HCT116 (cell line): Measurements from ENCODE around the gene SH3TC2. TPM values are rescaled to one million over a fixed set of nuclear protein-coding genes. Genes with fewer than 3 reads are reported as not detected.

Experiments
- ATAC-seq: fragments of 200-7000 bp; cut with Tn5 transposase; 2 replicates; pipeline ENCODE4 v1.9.1; 2020; ENCODE audit warnings: mild to moderate bottlenecking, moderate library complexity
- BruUV-seq: library from RNA; stranded (reverse); fragments of 400-500 nt; replicated peaks from 2 replicates; lab custom pipeline; 2021; lab: Mats Ljungman, UMichigan
- CTCF ChIA-PET: fragments of 300-600 bp; sonication (Branson Sonifier 250); formaldehyde crosslinking; loops from one replicate; lab custom pipeline; 2021; ENCODE audit warnings: antibody characterized with exemption; lab: Charles Lee
- POLR2A ChIA-PET: fragments of 300-600, 350-600 bp; sonication (Branson Sonifier 250); formaldehyde crosslinking; loops from one replicate; lab custom pipeline; 2021; ENCODE audit warnings: antibody characterized with exemption; lab: Charles Lee
- RAD21 ChIA-PET, 2 experiments: fragments of 300-600 bp; sonication (Branson Sonifier 250); formaldehyde crosslinking; loops; one replicate each; lab custom pipeline; 2023; ENCODE audit warnings: low total read pairs in 2 of 2; ENCODE audit not compliant: uncharacterized antibody in 2 of 2, unreplicated experiment in 2 of 2, low non-redundant PET in 1 of 2; lab: Charles Lee
- DNase-seq: peaks from one replicate; pipeline ENCODE4 v3.0.0-alpha.2; 2010; ENCODE audit warnings: low read depth, low spot score
- H2AFZ ChIP-seq: fragments of 200-600 bp; shearing (Covaris generic), sonication (generic); 2 replicates; pipeline ENCODE4 v1.6.1; 2017; ENCODE audit warnings: low read depth, mixed run types, mixed read lengths, antibody characterized with exemption, low read length; ENCODE audit not compliant: poor library complexity, severe bottlenecking
- H3K27ac ChIP-seq: 2 replicates; pipeline ENCODE4 v1.5.1; 2012; ENCODE audit warnings: low read depth, low read length
- H3K27me3 ChIP-seq: fragments of 200-600 bp; sonication (generic); 2 replicates; pipeline ENCODE4 v1.6.1; 2016; ENCODE audit warnings: mixed run types, low read length, mixed read lengths; ENCODE audit not compliant: insufficient read depth
- H3K36me3 ChIP-seq, 2 experiments: fragments of 200-500 bp in 1 of 2; fragments of 200-600 bp in 1 of 2; sonication (Bioruptor generic) in 1 of 2; sonication (generic) in 1 of 2; 2 replicates each; pipeline versions ENCODE4 v1.5.1 to v1.6.1; 2014 to 2016; ENCODE audit warnings: low read length in 2 of 2, inconsistent platforms in 1 of 2, mixed read lengths in 1 of 2, mixed run types in 1 of 2; ENCODE audit not compliant: insufficient read depth in 2 of 2, control insufficient read depth in 1 of 2
- H3K4me1 ChIP-seq, 2 experiments: fragments of 200-600 bp in 1 of 2; sonication (generic) in 1 of 2; 2 replicates each; pipeline versions ENCODE4 v1.5.1 to v1.6.1; 2012 to 2017; ENCODE audit warnings: low read length in 2 of 2, inconsistent platforms in 1 of 2, mild to moderate bottlenecking in 1 of 2, mixed read lengths in 1 of 2, mixed run types in 1 of 2, moderate library complexity in 1 of 2; ENCODE audit not compliant: insufficient read depth in 2 of 2, control insufficient read depth in 1 of 2
- H3K4me2 ChIP-seq: fragments of 200-600 bp; sonication (generic); 2 replicates; pipeline ENCODE4 v1.6.1; 2017; ENCODE audit warnings: mixed run types, low read length, mixed read lengths
- H3K4me3 ChIP-seq, 2 experiments: fragments of 200-600 bp in 1 of 2; sonication (generic) in 1 of 2; replicated peaks in 1 of 2; 2 replicates each; pipeline ENCODE4 v1.5.1; 2011 to 2016; ENCODE audit warnings: low read length in 2 of 2, control low read depth in 1 of 2, low read depth in 1 of 2, mild to moderate bottlenecking in 1 of 2, mixed read lengths in 1 of 2, mixed run types in 1 of 2
- H3K79me2 ChIP-seq: fragments of 200-600 bp; sonication (generic); 2 replicates; pipeline ENCODE4 v1.6.1; 2017; ENCODE audit warnings: mild to moderate bottlenecking, mixed run types, low read length, moderate library complexity, mixed read lengths; ENCODE audit not compliant: insufficient read depth
- H3K9ac ChIP-seq: fragments of 200-600 bp; sonication (generic); 2 replicates; pipeline ENCODE4 v1.6.1; 2016; ENCODE audit warnings: low read length, mixed read lengths
- H3K9me2 ChIP-seq: fragments of 200-600 bp; sonication (generic), shearing (Covaris generic); 2 replicates; pipeline ENCODE4 v1.6.1; 2017; ENCODE audit warnings: mixed run types, mild to moderate bottlenecking, moderate library complexity; ENCODE audit not compliant: insufficient read depth
- H3K9me3 ChIP-seq, 2 experiments: fragments of 200-500 bp in 1 of 2; fragments of 200-600 bp in 1 of 2; sonication (Bioruptor generic) in 1 of 2; sonication (generic) in 1 of 2; 2 replicates each; pipeline ENCODE4 v1.6.1; 2014 to 2017; ENCODE audit warnings: low read length in 2 of 2, mixed read lengths in 2 of 2, inconsistent platforms in 1 of 2, low read depth in 1 of 2, mild to moderate bottlenecking in 1 of 2, mixed run types in 1 of 2, moderate library complexity in 1 of 2; ENCODE audit not compliant: control insufficient read depth in 1 of 2, insufficient read depth in 1 of 2
- H4K20me1 ChIP-seq: fragments of 200-600 bp; sonication (generic), shearing (Covaris generic); 2 replicates; pipeline ENCODE4 v1.6.1; 2017; ENCODE audit warnings: mixed run types, mild to moderate bottlenecking, moderate library complexity; ENCODE audit not compliant: insufficient read depth
- ELF1 ChIP-seq: IDR thresholded peaks from 2 replicates; pipeline ENCODE4 v1.6.1; 2012; ENCODE audit warnings: low read depth, borderline replicate concordance
- EZH2 ChIP-seq: fragments of 200-600 bp; sonication (generic); IDR thresholded peaks from 2 replicates; pipeline ENCODE4 v1.6.1; 2017; ENCODE audit warnings: antibody characterized with exemption, mixed run types
- EZH2phosphoT487 ChIP-seq: fragments of 200-600 bp; IDR thresholded peaks from 2 replicates; pipeline ENCODE4 v1.6.1; 2018; ENCODE audit warnings: antibody characterized with exemption, borderline replicate concordance
- POLR2AphosphoS5 ChIP-seq: IDR thresholded peaks from 2 replicates; pipeline ENCODE4 v1.6.1; 2011; ENCODE audit warnings: mild to moderate bottlenecking, low read depth, low read length, moderate library complexity
- REST ChIP-seq: IDR thresholded peaks from 2 replicates; pipeline ENCODE4 v1.6.1; 2012; ENCODE audit warnings: low read depth
- SRF ChIP-seq: IDR thresholded peaks from 2 replicates; pipeline ENCODE4 v1.6.1; 2012; ENCODE audit warnings: low read depth
- TCF7L2 ChIP-seq: IDR thresholded peaks from 2 replicates; pipeline ENCODE4 v1.7.0; 2011; ENCODE audit warnings: borderline replicate concordance, inconsistent platforms; ENCODE audit not compliant: insufficient read depth, insufficient read length; ENCODE audit errors: extremely low read depth
- ZBTB33 ChIP-seq: IDR thresholded peaks from 2 replicates; pipeline ENCODE4 v1.6.1; 2011; ENCODE audit warnings: mild to moderate bottlenecking, low read length, moderate library complexity; ENCODE audit not compliant: insufficient replicate concordance; ENCODE audit errors: extremely low read depth
- intact Hi-C: fragments of 100-400 bp; cut with micrococcal nuclease; formaldehyde crosslinking; loops from 2 replicates; pipeline ENCODE4 v1.10.0; 2022
- total RNA-seq: library from RNA; stranded (reverse); gene quantifications from one replicate; pipeline ENCODE4 v1.2.1, GENCODE V29; 2021; ENCODE audit not compliant: unreplicated experiment

Gene SH3TC2
- total RNA-seq, 1 experiment from 2014 or later: 12.8 TPM

GRCh38 chr5:149030392-149030791, 32.5 kb downstream of the SH3TC2 start (continued):
- TF ChIP-seq ZBTB33 (no peak), ELF1 (no peak)

GRCh38 chr5:149028984-149029383, 33.9 kb downstream of the SH3TC2 start:
- no peak overlapping the region for H2AFZ ChIP-seq
- no peak for ATAC-seq
- no TSS peak for BruUV-seq
- CTCF ChIA-PET: no interaction called here
- no peak overlapping the region for H3K27ac ChIP-seq
- H3K4me2 ChIP-seq: no peak overlapping the region
- H3K4me1 ChIP-seq: no peaks in the 10 kb centered on the region
- intact Hi-C loops: no loop called here
- POLR2A ChIA-PET: no interaction called here
- H4K20me1 ChIP-seq: no peaks in the 10 kb centered on the region
- H3K9me2 ChIP-seq: no peaks in the 10 kb centered on the region
- H3K27me3 ChIP-seq: no peaks in the 10 kb centered on the region
- DNase-seq: no peak
- H3K4me3 ChIP-seq: no peak overlapping the region
- no peak for TF ChIP-seq SRF
- no peak for TF ChIP-seq POLR2AphosphoS5
- no peak for TF ChIP-seq EZH2
- no peak for TF ChIP-seq TCF7L2
- TF ChIP-seq EZH2phosphoT487: no peak
- no peak for TF ChIP-seq REST
- TF ChIP-seq, all 23 proteins: peak for 0
- Histone ChIP-seq H3K79me2 (no peaks in the 10 kb centered on the region), H3K9me3 (no peaks in the 10 kb centered on the region), H3K9ac (no peak overlapping the region), H3K36me3 (no peaks in the 10 kb centered on the region)
- RAD21 ChIA-PET: no interaction called here
